ENCODE measurements around the gene ARHGAP24.

Gene ARHGAP24

DNA sequence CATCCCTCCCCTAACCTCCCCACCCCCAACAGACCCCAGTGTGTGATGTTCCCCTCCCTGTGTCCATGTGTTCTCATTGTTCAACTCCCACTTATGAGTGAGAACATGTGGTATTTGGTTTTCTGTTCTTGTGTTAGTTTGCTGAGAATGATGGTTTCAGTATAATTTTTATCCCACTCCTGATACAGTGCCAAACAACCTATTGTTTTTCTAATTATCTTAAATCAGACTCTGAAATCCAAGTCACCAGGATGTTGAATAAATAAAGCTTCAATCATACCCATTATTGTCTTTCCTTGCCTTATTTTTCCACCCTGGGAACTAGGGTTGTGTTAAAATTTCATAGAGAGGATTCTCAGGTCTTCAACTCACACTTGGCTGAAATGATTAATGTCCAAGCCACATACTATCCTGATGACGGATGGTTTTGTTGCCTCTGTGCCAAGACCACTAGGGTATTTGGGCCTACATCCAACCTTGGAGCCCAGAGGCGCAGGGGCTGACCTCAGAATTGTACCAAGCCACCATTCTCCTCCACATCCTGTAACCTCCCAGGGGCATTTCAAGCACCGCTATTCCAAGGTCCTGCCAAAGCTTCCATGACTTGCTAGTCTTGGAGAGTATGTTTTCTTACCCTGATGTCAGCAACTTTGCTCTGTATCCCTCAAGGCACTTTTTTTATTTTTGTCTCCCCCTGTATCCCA lies 332.4 kb downstream of the ARHGAP24 start:
- Histone ChIP-seq H2BK12ac (ENCODE audit: low read length) (no peak overlapping the region), H3K9me3 (ENCODE audit: insufficient read depth, low read depth, low read length) (no peaks in the 10 kb centered on the region), H3K4me1 (ENCODE audit: control insufficient read depth in 1 of 2, insufficient read depth in 2 of 2, low read length in 2 of 2) (no peaks in the 10 kb centered on the region), H2BK5ac (ENCODE audit: low read depth, low read length, poor library complexity) (no peak overlapping the region), H3K27ac (ENCODE audit: low read depth, low read length) (no peak overlapping the region), H2BK120ac (ENCODE audit: insufficient read depth, low read length, poor library complexity) (no peak overlapping the region), H2AK5ac (ENCODE audit: low read length) (no peak overlapping the region), H2AFZ (ENCODE audit: insufficient read depth, low read length, poor library complexity) (no peak overlapping the region), H3K23ac (ENCODE audit: low read length) (no peak overlapping the region), H3K79me1 (ENCODE audit: low read length) (no peaks in the 10 kb centered on the region), H3K27me3 (ENCODE audit: insufficient read depth, low read length) (no peaks in the 10 kb centered on the region), H4K91ac (ENCODE audit: low read depth, low read length) (no peak overlapping the region), H3K9ac (ENCODE audit: low read length) (no peak overlapping the region), H4K12ac (ENCODE audit: low read depth, low read length) (no peak overlapping the region), H3K79me2 (ENCODE audit: control insufficient read depth, insufficient read depth, low read length, poor library complexity) (no peaks in the 10 kb centered on the region), H3K36me3 (ENCODE audit: control insufficient read depth in 1 of 2, insufficient read depth in 2 of 2, low read length in 2 of 2) (no peaks in the 10 kb centered on the region), H3K4ac (ENCODE audit: low read depth, low read length) (no peak overlapping the region), H3K4me3 (ENCODE audit: low read depth, low read length) (no peak overlapping the region), H3K18ac (ENCODE audit: low read length) (no peak overlapping the region), H3K4me2 (ENCODE audit: low read length) (no peak overlapping the region), H3K14ac (ENCODE audit: low read length) (no peak overlapping the region), H4K8ac (ENCODE audit: low read depth, low read length) (no peak overlapping the region)
- no CpG with 5 or more reads among the region's 3 CpGs for WGBS (ENCODE audit: extremely low coverage, insufficient coverage, insufficient read length)
- no peak for DNase-seq

DNA sequence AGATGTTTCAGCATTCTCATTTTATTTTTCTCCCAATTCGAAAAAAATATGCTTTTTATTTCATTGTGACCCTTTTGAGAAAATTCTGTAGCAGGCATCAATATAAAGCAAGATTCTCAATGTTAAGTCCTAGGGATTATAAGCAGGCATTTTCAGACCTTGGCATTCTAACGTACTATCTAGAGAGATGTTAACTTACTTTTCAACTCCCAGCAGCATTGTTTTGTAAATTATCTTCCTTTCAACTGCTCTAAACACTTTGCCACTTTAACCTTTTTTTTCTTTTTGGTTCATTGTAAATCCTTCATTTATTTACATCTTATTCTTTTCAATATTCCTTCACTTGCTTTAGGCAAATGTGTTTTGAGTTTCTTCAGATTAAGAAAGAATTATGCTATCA lies 333.2 kb downstream of the ARHGAP24 start:
- Histone ChIP-seq H3K9me3 (ENCODE audit: insufficient read depth, low read depth, low read length) (no peaks in the 10 kb centered on the region), H4K8ac (ENCODE audit: low read depth, low read length) (no peak overlapping the region), H3K4ac (ENCODE audit: low read depth, low read length) (no peak overlapping the region), H3K27me3 (ENCODE audit: insufficient read depth, low read length) (no peaks in the 10 kb centered on the region), H3K14ac (ENCODE audit: low read length) (no peak overlapping the region), H3K27ac (ENCODE audit: low read depth, low read length) (no peak overlapping the region), H4K12ac (ENCODE audit: low read depth, low read length) (no peak overlapping the region), H3K4me1 (ENCODE audit: control insufficient read depth in 1 of 2, insufficient read depth in 2 of 2, low read length in 2 of 2) (no peaks in the 10 kb centered on the region), H3K4me2 (ENCODE audit: low read length) (no peak overlapping the region), H3K79me2 (ENCODE audit: control insufficient read depth, insufficient read depth, low read length, poor library complexity) (no peaks in the 10 kb centered on the region), H2AFZ (ENCODE audit: insufficient read depth, low read length, poor library complexity) (no peak overlapping the region), H3K23ac (ENCODE audit: low read length) (no peak overlapping the region), H3K4me3 (ENCODE audit: low read depth, low read length) (no peak overlapping the region), H3K79me1 (ENCODE audit: low read length) (no peaks in the 10 kb centered on the region), H2BK120ac (ENCODE audit: insufficient read depth, low read length, poor library complexity) (no peak overlapping the region), H2BK5ac (ENCODE audit: low read depth, low read length, poor library complexity) (no peak overlapping the region), H3K18ac (ENCODE audit: low read length) (no peak overlapping the region), H3K9ac (ENCODE audit: low read length) (no peak overlapping the region), H3K36me3 (ENCODE audit: control insufficient read depth in 1 of 2, insufficient read depth in 2 of 2, low read length in 2 of 2) (no peaks in the 10 kb centered on the region), H2BK12ac (ENCODE audit: low read length) (no peak overlapping the region), H2AK5ac (ENCODE audit: low read length) (no peak overlapping the region), H4K91ac (ENCODE audit: low read depth, low read length) (no peak overlapping the region)
- no peak for DNase-seq
- no CpG with 5 or more reads among the region's 2 CpGs for WGBS (ENCODE audit: extremely low coverage, insufficient coverage, insufficient read length)

DNA sequence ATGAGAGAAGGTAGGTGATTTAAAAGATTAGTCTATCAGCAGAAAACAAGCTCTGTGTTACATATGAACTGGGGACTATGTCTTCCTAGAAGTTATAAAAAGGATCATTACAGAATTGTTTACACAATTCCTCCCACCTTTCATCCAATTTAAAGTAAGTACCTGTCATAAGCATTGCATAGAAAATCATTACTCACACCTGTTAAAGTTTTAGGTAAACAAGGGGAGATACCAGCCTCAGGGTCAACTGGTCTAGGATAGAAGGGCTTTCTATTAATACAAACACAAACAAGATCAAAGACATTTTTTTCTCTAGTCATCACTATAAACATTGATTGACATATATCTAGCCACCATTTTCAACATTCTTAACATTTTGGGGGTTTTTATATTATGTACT lies 333.9 kb downstream of the ARHGAP24 start:
- Histone ChIP-seq H3K23ac (ENCODE audit: low read length) (no peak overlapping the region), H3K18ac (ENCODE audit: low read length) (no peak overlapping the region), H3K4me2 (ENCODE audit: low read length) (no peak overlapping the region), H2BK120ac (ENCODE audit: insufficient read depth, low read length, poor library complexity) (no peak overlapping the region), H2BK12ac (ENCODE audit: low read length) (no peak overlapping the region), H3K14ac (ENCODE audit: low read length) (no peak overlapping the region), H3K4me3 (ENCODE audit: low read depth, low read length) (no peak overlapping the region), H3K27me3 (ENCODE audit: insufficient read depth, low read length) (no peaks in the 10 kb centered on the region), H4K12ac (ENCODE audit: low read depth, low read length) (no peak overlapping the region), H2AK5ac (ENCODE audit: low read length) (no peak overlapping the region), H4K8ac (ENCODE audit: low read depth, low read length) (no peak overlapping the region), H3K27ac (ENCODE audit: low read depth, low read length) (no peak overlapping the region), H3K36me3 (ENCODE audit: control insufficient read depth in 1 of 2, insufficient read depth in 2 of 2, low read length in 2 of 2) (no peaks in the 10 kb centered on the region), H3K4me1 (ENCODE audit: control insufficient read depth in 1 of 2, insufficient read depth in 2 of 2, low read length in 2 of 2) (no peaks in the 10 kb centered on the region), H4K91ac (ENCODE audit: low read depth, low read length) (no peak overlapping the region), H3K4ac (ENCODE audit: low read depth, low read length) (no peak overlapping the region), H3K79me1 (ENCODE audit: low read length) (no peaks in the 10 kb centered on the region), H3K9me3 (ENCODE audit: insufficient read depth, low read depth, low read length) (no peaks in the 10 kb centered on the region), H2BK5ac (ENCODE audit: low read depth, low read length, poor library complexity) (no peak overlapping the region), H2AFZ (ENCODE audit: insufficient read depth, low read length, poor library complexity) (no peak overlapping the region), H3K79me2 (ENCODE audit: control insufficient read depth, insufficient read depth, low read length, poor library complexity) (no peaks in the 10 kb centered on the region), H3K9ac (ENCODE audit: low read length) (no peak overlapping the region)
- DNase-seq, result no peak

- no peak overlapping the region for H4K12ac ChIP-seq (ENCODE audit: low read depth, low read length)
- no CpG with 5 or more reads among the region's 4 CpGs for WGBS (ENCODE audit: extremely low coverage, insufficient coverage, insufficient read length)
- H4K8ac ChIP-seq (ENCODE audit: low read depth, low read length), result no peak overlapping the region
- H3K36me3 ChIP-seq (ENCODE audit: control insufficient read depth in 1 of 2, insufficient read depth in 2 of 2, low read length in 2 of 2), result no peaks in the 10 kb centered on the region
- no peak overlapping the region for H3K9ac ChIP-seq (ENCODE audit: low read length)
- H3K79me1 ChIP-seq (ENCODE audit: low read length), result no peaks in the 10 kb centered on the region
- H2AFZ ChIP-seq (ENCODE audit: insufficient read depth, low read length, poor library complexity), result no peak overlapping the region
- no peak overlapping the region for H3K23ac ChIP-seq (ENCODE audit: low read length)
- no peak overlapping the region for H2BK5ac ChIP-seq (ENCODE audit: low read depth, low read length, poor library complexity)
- no peak overlapping the region for H2BK12ac ChIP-seq (ENCODE audit: low read length)
- H3K4me2 ChIP-seq (ENCODE audit: low read length), result no peak overlapping the region
- H2BK120ac ChIP-seq (ENCODE audit: insufficient read depth, low read length, poor library complexity), result no peak overlapping the region
- H3K27me3 ChIP-seq (ENCODE audit: insufficient read depth, low read length), result no peaks in the 10 kb centered on the region
- DNase-seq, result no peak
- no peaks in the 10 kb centered on the region for H3K4me1 ChIP-seq (ENCODE audit: control insufficient read depth in 1 of 2, insufficient read depth in 2 of 2, low read length in 2 of 2)
- no peaks in the 10 kb centered on the region for H3K9me3 ChIP-seq (ENCODE audit: insufficient read depth, low read depth, low read length)
- H2AK5ac ChIP-seq (ENCODE audit: low read length), result no peak overlapping the region
- H3K4ac ChIP-seq (ENCODE audit: low read depth, low read length), result no peak overlapping the region
- no peaks in the 10 kb centered on the region for H3K79me2 ChIP-seq (ENCODE audit: control insufficient read depth, insufficient read depth, low read length, poor library complexity)
- no peak overlapping the region for H3K14ac ChIP-seq (ENCODE audit: low read length)
- no peak overlapping the region for H3K18ac ChIP-seq (ENCODE audit: low read length)
- H3K4me3 ChIP-seq (ENCODE audit: low read depth, low read length), result no peak overlapping the region
- no peak overlapping the region for H3K27ac ChIP-seq (ENCODE audit: low read depth, low read length)
- no peak overlapping the region for H4K91ac ChIP-seq (ENCODE audit: low read depth, low read length)
Measured at GRCh38 chr4:85812776-85813175, 337.8 kb downstream of the ARHGAP24 start.
